Measurements from ENCODE around the gene ENTHD1.

ENTHD1 gene, protein sequence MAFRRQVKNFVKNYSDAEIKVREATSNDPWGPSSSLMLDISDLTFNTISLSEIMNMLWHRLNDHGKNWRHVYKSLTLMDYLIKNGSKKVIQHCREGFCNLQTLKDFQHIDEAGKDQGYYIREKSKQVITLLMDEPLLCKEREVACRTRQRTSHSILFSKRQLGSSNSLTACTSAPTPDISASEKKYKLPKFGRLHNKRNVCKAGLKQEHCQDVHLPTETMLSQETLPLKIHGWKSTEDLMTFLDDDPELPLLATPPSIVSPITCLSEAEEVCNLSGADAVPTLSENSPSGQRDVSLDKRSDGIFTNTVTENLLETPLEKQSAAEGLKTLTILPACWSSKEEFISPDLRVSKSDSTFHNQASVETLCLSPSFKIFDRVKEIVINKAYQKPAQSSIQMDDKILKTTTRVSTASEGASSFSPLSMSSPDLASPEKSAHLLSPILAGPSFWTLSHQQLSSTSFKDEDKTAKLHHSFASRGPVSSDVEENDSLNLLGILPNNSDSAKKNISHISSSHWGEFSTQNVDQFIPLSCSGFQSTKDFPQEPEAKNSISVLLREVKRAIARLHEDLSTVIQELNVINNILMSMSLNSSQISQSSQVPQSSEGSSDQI

DNA sequence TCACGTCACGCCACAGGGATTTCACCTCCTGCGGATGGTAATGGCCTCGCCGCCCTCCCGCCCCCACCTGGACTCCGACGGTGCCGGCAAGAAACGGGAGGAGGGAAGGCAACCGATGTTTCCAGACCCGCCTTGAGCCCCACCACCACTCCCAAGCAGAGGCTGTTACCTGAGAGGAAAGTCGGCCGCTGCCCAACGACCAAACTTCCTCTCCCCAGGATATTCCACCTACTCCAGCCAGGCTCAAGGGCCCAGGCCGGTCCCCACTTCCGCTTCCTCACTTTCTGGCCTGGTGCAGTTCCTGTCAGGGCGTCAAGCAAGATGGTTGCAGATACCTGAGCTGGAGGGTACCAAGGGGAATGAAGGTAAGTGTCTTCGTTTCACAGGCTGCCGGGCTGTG is at the start of gene ENTHD1:
TSS of gene ENTHD1 (minus strand) at position 235 of the 400 bp plus-strand sequence. CDS start 6,012 bp downstream, outside the sequence.
- DNase-seq (ENCODE audit: low read depth), result no peak

DNA sequence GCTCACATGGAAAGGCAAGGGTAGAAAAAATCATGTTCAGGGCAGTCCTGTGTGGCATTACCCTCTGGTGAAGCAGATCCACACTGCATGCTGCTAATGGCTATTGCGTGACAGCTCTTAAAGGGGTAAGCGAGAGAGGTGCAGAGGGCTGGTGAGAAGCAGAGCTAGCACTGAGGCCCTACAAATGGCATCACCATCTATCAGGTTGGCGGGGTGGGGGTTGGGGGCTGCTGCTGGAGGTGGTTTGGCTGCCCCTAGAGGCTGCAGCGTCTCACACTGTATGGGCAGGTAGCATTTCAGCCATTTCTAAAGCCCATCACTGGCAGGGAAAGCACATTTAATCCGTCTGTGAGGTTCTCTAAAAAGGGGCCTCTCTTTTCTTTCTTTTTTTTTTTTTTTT is 49.8 kb upstream of the ENTHD1 start:
- DNase-seq (ENCODE audit: low read depth), result no peak

DNA sequence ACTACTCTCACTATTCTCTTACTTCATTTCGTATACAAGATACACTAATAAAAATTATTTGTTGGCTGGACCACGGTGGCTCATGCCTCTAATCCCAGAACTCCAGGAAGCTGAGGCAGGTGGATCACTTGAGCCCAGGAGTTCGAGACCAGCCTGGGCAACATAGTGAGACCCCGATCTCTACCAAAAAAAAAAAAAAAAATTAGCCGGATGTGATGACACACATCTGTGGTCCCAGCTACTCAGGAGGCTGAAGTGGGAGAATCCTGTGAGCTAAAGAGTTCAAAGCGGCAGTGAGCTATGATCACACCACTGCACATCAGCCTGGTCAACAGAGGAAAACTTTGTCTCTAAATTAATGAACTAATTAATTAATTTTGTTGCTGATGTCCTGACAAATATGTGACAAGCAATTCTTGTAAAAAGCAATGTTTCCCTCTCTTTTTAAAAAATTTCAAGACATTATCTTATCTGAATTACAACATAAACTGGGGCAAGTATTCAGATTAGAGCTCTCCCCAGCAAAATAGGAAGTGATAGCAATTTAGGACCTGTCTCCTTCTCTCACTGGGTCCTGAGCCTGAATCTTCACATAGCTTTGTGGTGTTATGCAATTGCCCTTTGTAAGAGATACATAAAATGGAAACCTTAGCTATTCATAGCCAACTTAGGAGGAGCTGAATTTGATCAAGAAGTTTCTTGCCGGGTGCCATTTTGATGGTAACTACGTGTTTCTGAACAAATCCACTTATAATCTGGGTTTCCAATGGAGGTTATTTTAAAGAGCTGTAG is 49.1 kb upstream of the ENTHD1 start:
- no peak for DNase-seq (ENCODE audit: low read depth)

DNA sequence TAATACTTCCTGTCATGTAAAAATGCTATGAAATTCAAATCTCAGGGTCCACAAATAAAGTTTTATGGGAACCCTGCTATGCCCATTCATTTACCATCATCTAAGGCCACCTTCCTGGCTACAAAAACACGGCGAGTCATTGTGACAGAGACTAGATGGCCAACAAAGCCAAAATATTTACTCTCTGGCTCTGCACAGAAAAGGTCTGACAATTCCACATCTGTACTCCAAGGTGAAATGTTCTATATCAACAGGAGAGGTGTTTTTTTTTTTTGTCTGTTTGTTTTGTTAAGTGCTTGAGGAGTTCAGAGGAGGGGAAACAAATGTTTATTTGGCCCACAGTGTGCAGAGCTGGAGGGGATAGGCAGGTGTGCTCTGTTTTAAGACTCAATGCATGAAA is 48.0 kb upstream of the ENTHD1 start:
- no peak for DNase-seq (ENCODE audit: low read depth)

DNA sequence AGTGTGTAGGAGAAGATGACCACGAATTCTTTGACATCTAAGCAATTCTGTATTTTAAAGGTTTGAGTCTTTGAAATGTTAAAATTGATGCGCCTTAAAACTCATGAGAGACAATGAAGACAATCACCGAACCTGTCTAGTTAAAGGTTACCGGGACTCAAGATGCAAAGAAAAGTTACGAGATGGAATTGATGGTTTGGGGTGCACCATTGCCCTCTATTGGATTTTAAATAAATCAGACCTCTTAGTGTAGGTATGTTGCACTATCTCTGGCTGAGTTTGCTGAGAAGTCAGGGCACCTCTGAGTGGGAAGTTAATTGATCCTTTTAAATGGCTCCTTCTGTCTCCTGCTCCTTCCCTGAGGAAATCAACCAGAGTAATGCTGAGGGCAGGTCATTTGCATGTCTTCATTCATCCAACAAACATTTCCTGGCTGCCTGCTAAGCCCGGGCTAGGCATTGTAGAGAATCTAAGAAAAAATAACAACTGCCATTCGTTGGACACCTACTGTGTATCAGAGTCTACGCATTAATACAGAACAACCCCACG is 47.3 kb upstream of the ENTHD1 start:
- no peak for DNase-seq (ENCODE audit: low read depth)

DNA sequence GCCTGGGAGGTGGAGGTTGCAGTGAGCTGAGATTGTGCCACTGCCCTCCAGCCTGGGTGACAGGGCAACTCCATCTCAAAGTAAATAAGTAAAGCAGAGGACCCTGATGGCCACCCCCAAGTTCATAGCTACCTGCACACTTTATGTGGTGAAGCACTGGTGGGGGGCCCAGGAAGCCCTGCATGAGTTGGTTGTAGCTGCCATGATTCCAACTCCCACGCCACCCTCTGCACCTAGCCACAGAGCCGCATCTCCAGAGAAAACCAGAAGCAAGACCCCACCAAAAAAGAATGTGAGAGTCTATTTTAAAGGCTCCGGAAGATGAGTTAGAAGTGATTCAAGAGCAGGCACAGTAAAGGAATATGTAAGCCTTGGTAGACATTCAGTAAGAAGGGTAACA is 46.3 kb upstream of the ENTHD1 start:
- no peak for DNase-seq (ENCODE audit: low read depth)

DNA sequence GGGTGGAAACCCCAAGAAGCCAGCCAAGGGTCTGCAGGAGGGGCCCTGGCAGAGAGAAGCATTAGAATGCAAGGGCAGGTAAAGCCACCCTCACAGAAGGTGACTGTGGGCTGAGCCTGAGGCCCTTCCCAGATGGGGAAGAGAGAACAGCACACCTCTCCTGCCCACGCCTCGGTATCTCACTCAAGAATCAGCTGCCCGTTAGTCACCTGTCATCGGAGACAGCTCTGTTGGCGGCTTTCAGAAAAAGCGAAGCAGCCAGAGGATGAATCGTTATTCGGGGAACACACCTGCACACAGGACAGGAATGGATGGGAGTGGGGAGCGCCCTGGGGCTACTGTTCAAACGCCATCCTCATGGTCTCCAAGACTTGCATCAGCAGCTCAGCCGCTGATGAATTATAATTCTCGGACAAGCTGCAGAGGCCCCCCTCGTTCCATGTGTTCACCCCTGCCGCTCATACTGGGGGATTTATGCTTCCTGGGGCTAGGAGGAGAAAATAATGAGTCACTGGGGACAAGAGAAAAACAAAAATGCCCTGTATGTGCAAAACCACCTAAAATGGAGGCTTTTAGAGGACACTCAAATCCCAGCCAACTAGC is 45.0 kb upstream of the ENTHD1 start:
- DNase-seq (ENCODE audit: low read depth), result no peak

DNA sequence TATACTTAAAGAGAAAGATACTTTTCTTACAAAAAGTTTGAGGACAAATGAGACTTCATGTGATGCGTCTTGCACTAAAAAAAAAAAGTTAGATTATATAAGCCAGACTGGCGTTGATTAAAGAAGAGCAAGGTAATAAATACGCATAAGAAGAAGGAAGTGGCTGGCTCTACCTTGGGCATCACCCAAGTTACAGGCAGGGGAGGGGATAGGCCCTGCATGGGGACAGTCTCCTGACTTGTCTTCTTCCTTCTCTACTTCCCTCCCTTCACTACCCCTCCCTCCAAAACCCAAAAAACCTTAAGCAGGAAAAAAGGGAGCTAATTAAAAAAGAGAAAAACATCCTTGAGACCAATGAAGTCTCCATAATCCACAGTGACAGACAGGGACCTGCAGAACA is 44.3 kb upstream of the ENTHD1 start:
- DNase-seq (ENCODE audit: low read depth), result no peak

DNA sequence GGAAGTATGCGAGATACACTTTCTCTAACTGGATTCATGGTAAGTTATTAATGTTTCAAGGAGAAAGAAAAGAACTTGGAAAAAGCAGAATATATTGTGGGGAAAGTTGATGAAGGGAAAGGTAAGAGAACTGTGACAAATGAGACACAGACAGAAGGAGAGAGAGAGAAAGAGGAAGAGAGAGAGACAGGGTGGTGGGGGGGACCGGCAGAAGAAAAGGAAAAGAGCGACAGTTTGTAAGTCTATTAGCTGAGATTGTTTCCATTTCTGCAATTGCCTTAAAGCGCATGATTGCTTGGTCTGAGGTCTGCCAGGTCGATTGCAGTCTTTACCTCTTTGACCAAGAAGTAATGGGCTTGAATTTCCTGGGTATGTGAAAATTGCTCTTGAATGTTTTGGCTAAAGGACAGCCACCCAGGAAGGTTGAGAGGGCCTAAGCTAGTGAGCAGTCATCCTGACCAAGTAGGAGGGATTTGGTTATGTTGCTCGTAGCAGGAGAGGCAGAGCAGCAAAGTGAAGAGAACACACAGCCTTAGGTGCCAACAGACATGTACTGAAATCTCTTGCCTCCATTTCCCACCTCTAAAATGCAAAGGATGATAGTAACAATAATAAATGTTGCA is 43.1 kb upstream of the ENTHD1 start:
- no peak for DNase-seq (ENCODE audit: low read depth)

DNA sequence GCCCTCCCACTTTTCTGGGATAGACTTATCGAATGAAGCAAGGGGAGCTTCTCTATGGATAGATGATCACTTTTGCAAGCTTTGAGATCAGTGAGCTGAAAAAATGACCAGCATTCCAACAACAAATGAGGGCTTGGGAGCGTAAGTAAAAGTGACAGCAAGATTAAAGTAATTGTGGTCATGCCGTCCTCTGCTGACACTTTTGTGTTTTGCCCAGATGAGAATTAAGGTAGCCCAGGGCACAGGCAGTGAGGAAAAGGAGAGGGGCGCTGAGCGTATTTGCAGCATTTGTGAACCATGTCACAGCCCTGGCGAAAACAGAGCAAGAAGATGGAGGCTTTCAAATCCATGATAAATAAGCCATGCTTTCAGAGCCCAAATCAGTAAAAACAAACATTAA is 42.1 kb upstream of the ENTHD1 start:
- DNase-seq (ENCODE audit: low read depth), result no peak

DNA sequence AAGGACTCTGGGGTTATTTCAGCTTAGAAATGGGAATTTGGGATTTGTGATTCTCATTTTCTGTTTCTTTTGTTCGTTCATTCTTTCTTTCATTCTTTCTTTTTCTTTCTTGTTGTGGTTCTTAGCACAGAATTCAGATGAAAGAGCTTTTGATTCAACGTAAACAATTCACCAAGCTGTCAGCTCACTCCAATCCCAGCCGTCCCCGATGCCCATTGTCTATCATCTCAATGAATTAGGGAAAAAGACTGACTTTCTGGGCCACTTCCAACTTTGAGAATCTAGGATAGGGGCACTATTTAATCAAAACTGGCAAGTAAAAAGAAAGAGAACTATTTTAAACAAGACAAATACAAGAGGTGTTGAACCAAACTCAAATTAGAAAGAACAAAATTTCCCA is 41.6 kb upstream of the ENTHD1 start:
- no peak for DNase-seq (ENCODE audit: low read depth)

DNA sequence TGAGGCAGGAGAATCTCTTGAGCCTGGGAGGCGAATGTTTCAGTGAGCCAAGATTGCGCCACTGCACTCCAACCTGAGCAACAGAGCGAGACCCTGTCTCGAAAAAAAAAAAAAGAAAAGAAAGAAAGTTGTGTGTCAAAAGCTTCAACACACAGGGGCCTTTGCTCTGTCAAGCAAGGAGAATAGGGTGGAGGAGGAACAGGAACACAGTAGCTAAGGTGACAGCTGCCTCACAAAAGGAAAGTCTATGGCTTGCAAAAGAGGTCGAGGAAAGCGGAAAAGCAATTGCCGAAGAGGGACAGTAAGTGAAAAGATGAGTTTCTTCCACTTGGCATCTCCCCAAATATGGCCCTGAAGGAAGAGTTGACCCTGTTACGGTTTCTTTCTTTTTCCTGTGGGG is 40.2 kb upstream of the ENTHD1 start:
- no peak for DNase-seq (ENCODE audit: low read depth)

DNA sequence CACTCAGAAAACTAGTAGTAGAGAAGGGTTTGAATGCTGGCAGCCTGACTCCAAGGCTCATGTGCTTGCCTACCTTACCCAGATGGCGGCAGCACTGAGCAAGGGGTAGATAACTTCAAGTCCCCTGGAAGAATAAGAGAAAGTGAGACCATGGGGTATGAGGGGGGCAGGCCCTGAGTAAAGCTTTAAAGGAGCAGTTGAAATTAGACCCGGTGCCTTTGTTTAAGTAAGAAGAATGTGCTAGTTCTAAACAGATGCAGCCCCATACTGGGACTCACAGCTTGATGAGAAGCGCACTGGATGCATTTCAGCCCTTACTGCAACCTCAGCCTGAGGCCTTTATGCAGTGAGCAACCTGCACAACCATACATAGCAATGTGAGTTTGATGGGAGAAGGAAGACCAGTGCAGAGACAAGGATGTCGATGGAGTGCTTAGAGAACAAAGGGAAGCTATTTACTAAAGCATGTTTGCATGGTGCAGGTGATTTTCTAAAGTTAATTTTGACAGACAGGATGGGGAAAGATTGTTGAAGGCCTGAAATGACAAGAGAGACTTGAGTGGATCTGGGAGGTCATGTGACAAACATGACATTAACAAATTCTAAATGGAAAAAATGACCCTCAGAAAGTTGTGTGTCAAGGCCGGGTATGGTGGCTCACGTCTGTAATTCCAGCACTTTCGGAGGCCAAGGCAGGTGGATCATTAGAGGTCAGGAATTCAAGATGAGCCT is 39.5 kb upstream of the ENTHD1 start:
- DNase-seq (ENCODE audit: low read depth), result no peak

DNA sequence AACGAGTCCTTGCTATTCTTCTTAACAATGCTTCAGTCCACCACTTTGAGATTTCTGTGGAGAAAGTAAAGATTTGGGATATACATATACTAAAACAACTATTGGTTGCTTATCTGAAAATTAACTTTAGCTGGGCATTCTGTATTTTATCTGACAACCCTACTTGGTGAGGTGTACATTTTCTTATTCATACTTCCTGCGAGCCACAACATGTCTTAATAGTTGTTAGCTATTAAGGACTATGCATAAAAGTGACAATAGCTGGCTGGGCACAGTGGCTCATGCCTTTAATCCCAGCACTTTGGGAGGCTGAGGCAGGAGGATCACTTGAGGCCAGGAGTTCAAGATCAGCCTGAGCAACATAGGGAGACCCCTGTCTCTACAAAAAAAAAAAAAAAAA is 38.6 kb upstream of the ENTHD1 start:
- DNase-seq (ENCODE audit: low read depth), result no peak

DNA sequence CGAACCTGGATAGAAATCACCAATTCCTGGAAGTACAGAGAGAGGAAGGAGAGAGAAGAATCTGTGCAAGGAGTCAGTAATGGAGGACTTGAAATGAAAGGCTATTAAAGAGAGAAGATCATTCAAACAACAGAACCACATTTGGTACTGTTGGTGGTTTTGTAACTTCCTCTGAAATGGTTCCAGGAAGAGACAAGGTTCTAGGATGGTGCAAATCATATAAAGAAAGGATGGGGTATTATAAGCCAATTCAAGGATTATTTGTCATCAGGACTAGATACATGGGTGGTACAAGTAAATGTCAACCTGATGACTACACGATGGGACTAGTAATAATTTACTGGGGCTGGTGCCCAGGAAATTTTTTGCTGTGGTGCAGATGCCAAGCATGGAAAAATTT is 37.7 kb upstream of the ENTHD1 start:
- no peak for DNase-seq (ENCODE audit: low read depth)

DNA sequence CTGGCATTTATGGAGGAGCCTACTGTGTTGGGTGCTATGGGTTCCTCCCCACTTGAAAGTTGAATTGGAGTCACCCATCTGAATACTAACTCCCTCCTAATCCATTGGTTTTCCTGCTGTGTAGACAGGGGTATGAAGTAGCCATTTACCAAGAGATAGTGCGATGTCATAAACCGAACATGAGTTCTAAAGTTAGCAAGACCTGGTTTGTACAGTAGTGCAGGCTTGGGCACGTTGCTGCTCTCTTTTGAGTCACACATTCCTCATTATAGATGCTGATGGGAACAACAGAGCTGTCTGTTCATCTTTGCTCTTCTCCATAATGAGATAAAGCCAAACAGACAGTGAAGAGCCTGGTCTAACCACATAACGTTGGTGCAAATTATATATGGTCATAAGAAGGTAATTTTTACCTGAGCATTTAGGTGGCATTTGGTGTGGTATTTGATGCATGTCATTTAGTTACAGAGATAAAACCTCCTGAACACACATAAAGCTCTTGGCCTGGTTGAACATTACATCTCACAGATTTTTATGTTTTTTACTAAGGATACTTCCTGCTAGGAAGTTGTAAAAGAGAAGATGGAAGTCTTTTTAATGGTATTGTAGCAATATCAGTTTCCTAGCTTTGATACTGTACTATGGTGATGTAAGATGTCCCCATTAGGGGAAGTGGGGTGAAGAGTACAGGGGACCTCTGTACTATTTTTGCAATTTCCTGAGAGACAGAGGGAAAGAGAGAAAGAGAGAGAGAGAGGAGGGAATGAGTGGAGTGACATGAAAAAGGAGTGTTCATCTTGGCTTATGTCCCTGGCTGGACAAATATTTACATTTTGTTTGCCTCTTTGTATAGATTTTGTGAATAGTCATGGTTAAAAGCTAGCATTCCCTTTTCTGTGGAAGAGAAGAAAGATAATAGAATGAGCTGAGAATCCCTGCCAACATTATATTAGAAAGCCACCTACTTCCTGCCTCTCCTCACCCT is 35.3 kb upstream of the ENTHD1 start:
- DNase-seq (ENCODE audit: low read depth), result no peak

DNA sequence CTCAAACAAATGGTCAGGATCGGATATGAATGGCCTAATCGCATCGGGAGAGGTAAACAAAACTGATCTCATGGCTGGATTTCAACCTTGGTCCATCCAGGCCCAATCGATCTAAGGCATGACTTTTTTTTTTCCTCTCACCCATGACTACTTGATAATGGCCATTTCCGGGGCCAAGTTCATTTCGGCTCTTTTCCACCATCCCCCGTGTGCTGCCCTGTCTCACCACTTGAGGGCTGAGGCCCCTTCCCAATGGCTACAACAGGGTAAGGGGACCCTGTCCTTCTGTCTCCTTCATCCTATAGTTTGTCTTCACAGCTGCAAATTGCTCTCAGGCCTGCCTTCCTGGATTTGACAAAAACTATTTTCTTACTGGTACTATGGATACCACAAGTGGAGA is 34.0 kb upstream of the ENTHD1 start:
- DNase-seq (ENCODE audit: low read depth), result no peak

DNA sequence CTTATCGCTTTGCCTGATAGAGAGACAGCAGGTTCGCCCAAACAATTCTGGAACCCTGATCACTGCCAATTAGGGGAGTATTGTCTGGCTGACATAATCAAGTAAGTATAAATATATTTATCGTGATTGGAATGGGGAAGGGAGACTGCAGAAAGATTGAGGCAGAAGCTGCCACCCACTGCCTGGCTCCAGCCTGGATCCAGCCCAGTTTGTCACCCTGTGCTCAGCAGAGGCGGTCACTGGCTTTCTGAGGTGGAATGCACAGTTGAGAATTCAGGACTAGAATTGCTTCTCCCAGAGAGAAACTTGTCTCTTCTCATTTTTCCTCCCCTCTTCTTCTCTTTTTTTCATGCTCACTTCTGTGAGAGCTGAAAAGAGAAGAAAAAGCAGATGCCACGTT is 33.2 kb upstream of the ENTHD1 start:
- DNase-seq (ENCODE audit: low read depth), result no peak

DNA sequence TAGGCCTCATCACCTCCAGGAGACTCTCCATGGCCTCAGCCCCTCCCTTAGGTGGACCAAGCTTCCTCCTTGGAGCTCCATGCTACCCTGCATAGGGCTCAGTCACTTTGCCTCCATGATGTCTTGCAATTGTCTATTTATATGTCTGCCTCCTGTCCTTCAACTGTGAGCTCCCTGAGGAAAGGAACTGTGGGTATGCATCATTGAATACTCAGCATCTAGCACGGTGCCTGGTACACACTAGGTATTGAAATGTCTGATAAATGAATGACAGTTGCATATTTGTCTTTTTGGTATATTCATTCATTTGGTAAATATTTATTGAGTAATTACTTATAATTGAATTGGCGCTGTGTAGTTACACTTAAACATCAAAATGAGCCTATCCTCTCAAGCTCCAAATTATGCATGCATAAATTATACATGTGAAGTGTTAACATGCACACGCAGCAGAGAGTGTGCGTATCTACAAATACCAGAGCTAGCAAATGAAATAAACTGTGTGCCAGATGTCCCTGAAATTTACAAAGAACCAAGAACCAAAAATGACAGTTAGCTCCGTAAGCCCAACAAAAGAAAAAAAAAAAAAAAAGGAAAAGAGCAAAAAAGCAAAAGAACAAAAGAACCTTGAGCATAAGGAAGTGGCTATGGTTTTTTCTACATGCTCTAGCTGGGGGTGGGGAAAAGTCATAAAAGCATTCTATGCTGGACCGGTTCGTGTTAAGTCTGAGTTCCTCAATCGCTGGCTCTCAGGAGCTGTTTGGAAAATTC is 32.5 kb upstream of the ENTHD1 start:
- DNase-seq (ENCODE audit: low read depth), result no peak

All from stromal cell of bone marrow (primary cell).